Gastroesophageal sphincter (tissue), 4 donors: ENCODE measurements around the gene VPS13D. TPM values are rescaled to one million over a fixed set of nuclear protein-coding genes. Genes with fewer than 3 reads are reported as not detected.

Source experiments
- ATAC-seq: fragments of 150-250 bp; one replicate; pipeline ENCODE4 v1.9.1; 2016; ENCODE audit warnings: mild to moderate bottlenecking, moderate library complexity
- H3K27ac ChIP-seq, 4 donors: fragments of 200-600 bp; sonication (generic) in 3 of 4; 1 replicate in 3 of 4; 2 replicates in 1 of 4; pipeline ENCODE4 v1.5.1; 2016 to 2019
- H3K27me3 ChIP-seq: fragments of 200-600 bp; sonication (generic); one replicate; pipeline ENCODE4 v1.5.1; 2019
- H3K36me3 ChIP-seq, 2 donors: fragments of 200-600 bp; sonication (generic); one replicate each; pipeline ENCODE4 v1.5.1; 2019; ENCODE audit warnings: control low read depth in 1 of 2
- H3K4me1 ChIP-seq, 3 donors: fragments of 200-600 bp; sonication (generic); 1 replicate in 2 of 3; 2 replicates in 1 of 3; pipeline ENCODE4 v1.5.1; 2016 to 2019; ENCODE audit warnings: control low read depth in 2 of 3
- H3K4me3 ChIP-seq, 2 donors: fragments of 200-600 bp; sonication (generic); one replicate each; pipeline ENCODE4 v1.5.1; 2019; ENCODE audit warnings: mild to moderate bottlenecking in 1 of 2, moderate library complexity in 1 of 2
- H3K9me3 ChIP-seq, 3 donors: fragments of 200-600 bp; sonication (generic); one replicate each; pipeline ENCODE4 v1.5.1; 2017 to 2019; ENCODE audit warnings: control low read depth in 2 of 3
- EP300 ChIP-seq: sonication (generic); formaldehyde crosslinking; IDR thresholded peaks from one replicate; pipeline ENCODE4 v1.6.1; 2017; ENCODE audit warnings: antibody characterized with exemption, mild to moderate bottlenecking
- POLR2A ChIP-seq, 2 donors: fragments of 450-650 bp; IDR thresholded peaks; one replicate each; pipeline ENCODE4 v1.6.1; 2017; ENCODE audit warnings: antibody characterized with exemption in 2 of 2, mild to moderate bottlenecking in 2 of 2, moderate library complexity in 1 of 2
- POLR2AphosphoS5 ChIP-seq: sonication (generic); formaldehyde crosslinking; IDR thresholded peaks from one replicate; pipeline ENCODE4 v1.6.1; 2017; ENCODE audit warnings: antibody characterized with exemption
- WGBS, 2 donors: methylation state at CpG; one replicate each; pipeline ENCODE4 v1.1.5; 2018; ENCODE audit warnings: low coverage in 1 of 2; 5-methylcytosine and 5-hydroxymethylcytosine counted together
- total RNA-seq, 4 donors: library from RNA; depleted of rRNA; stranded (reverse); fragments of >200 nt; gene quantifications; one replicate each; pipeline ENCODE4 v1.1.0, GENCODE V29; 2016
- TF ChIP-seq, protein P1 (sequence below), 4 experiments: fragments of 200-600 bp in 2 of 4; fragments of 450-650 bp in 2 of 4; sonication (generic) in 1 of 4; IDR thresholded peaks; one replicate each; pipeline ENCODE4 v1.5.1; 2017 to 2019; ENCODE audit warnings: antibody characterized with exemption in 4 of 4, mild to moderate bottlenecking in 2 of 4, moderate library complexity in 2 of 4

VPS13D gene
- total RNA-seq, 4 donors from 2014 or later, result 62.3 to 95.5 (median 81.5) TPM

DNA sequence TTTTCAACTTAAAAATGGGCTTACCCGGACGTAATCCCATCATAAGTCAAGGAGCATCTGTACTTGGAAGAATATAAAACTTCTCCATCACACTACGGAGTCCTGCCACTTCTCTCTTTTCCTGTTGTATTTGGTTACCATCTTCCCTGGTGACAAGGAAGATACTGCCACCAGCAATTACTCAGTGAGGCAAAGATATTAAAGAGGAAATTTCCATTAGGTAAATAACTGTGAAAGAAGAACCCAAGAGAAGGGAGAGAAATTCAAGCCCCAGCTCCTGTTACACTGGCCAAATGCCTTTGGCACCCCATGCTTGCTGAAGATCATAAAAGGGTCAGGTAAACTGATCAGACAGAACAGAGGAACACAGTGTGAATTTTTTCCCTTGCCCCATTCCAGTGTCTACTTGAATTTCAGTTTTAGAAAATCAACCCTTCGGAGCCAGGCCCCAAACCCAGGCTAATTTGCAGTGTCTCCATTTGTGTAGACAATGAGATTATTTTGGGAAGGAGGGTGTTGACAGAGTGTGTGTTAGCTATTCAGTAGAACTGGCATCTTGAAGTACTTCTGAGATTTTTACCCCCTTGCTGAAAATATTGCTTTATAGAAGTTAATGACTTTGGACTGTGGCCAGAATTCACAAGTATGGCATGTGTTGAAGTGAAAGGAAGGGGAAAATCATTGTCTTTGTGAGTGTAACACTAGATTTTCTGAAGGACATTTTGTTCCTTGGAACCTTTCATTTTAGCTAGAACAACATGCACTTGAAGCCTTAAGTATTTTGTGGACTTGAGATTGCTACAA lies 221.1 kb downstream of the VPS13D start:
- H3K4me3 ChIP-seq, result no peak overlapping the region
- H3K27ac ChIP-seq, result peak overlapping the region; percentile 89 to 98 (median 91)
- peaks cover 69 to 100% (median 82%) of the 10 kb centered on the region in 3 donors for H3K4me1 ChIP-seq
- no peaks in the 10 kb centered on the region for H3K36me3 ChIP-seq
- TF ChIP-seq POLR2AphosphoS5 (peak; percentile 85), EP300 (peak; percentile 61), POLR2A (IDR thresholded peaks at IDR 0.05) (no peak)
- TF ChIP-seq, protein P1, sequence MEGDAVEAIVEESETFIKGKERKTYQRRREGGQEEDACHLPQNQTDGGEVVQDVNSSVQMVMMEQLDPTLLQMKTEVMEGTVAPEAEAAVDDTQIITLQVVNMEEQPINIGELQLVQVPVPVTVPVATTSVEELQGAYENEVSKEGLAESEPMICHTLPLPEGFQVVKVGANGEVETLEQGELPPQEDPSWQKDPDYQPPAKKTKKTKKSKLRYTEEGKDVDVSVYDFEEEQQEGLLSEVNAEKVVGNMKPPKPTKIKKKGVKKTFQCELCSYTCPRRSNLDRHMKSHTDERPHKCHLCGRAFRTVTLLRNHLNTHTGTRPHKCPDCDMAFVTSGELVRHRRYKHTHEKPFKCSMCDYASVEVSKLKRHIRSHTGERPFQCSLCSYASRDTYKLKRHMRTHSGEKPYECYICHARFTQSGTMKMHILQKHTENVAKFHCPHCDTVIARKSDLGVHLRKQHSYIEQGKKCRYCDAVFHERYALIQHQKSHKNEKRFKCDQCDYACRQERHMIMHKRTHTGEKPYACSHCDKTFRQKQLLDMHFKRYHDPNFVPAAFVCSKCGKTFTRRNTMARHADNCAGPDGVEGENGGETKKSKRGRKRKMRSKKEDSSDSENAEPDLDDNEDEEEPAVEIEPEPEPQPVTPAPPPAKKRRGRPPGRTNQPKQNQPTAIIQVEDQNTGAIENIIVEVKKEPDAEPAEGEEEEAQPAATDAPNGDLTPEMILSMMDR (IDR thresholded peaks at IDR 0.05), result no peak
- no peaks in the 10 kb centered on the region for H3K9me3 ChIP-seq
- H3K27me3 ChIP-seq, result no peaks in the 10 kb centered on the region
- WGBS, 2 donors, result 74 to 100% methylated on average over 1 to 4 of the region's 4 CpGs
- no peak for ATAC-seq

DNA sequence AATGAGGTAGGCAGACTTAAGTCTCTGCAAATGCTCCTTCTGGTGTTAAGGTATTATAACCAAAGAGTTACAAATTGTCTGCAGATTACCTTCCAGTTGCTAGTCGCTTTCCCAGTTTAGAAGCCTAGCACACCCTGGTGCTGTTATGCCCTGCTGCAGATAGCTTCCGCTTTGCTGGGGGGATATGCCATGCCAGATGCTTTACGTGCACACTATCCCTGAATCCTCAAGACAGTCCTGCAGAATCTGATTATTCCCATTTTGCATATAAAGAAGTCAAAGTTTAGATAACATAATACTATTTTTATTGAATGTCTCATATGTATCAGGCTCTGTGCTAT lies 221.7 kb downstream of the VPS13D start:
- no peak for ATAC-seq
- peaks cover 69 to 100% (median 82%) of the 10 kb centered on the region in 3 donors for H3K4me1 ChIP-seq
- peak overlapping the region; percentile 89 to 98 (median 91) for H3K27ac ChIP-seq
- no peak for TF ChIP-seq POLR2AphosphoS5
- no peak for TF ChIP-seq POLR2A (IDR thresholded peaks at IDR 0.05)
- TF ChIP-seq, protein P1 (IDR thresholded peaks at IDR 0.05), result no peak
- no peak for TF ChIP-seq EP300
- H3K9me3 ChIP-seq, result no peaks in the 10 kb centered on the region
- no peaks in the 10 kb centered on the region for H3K36me3 ChIP-seq
- WGBS, 2 donors, result 93 to 100% methylated on average over 1 to 2 of the region's 3 CpGs
- H3K4me3 ChIP-seq, result no peak overlapping the region
- H3K27me3 ChIP-seq, result no peaks in the 10 kb centered on the region

DNA sequence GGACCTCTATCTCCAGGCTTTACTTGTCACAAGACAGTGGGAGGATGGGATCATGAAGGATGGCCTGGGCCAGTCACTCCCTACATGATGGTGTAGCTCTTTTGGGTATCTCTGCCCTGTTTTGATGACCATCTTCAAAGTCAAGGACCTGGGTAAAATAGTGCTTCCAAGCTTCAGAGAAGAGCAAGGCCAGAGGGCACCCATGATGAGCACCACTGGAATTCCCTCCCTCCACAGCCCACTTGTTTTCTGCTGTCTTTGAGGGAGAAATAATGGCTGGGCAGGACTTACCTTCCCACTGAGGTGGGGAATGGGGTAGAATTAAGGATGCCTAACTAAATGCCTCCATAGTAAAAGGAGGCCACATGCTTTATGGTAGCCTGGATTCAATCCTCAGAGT lies 222.4 kb downstream of the VPS13D start:
- H3K9me3 ChIP-seq, result no peaks in the 10 kb centered on the region
- TF ChIP-seq POLR2A (IDR thresholded peaks at IDR 0.05), result no peak
- TF ChIP-seq POLR2AphosphoS5, result no peak
- TF ChIP-seq EP300, result no peak
- TF ChIP-seq, protein P1 (IDR thresholded peaks at IDR 0.05), result no peak
- H3K27me3 ChIP-seq, result no peaks in the 10 kb centered on the region
- H3K4me1 ChIP-seq, result peaks cover 70 to 100% (median 82%) of the 10 kb centered on the region in 3 donors
- H3K36me3 ChIP-seq, result no peaks in the 10 kb centered on the region
- ATAC-seq, result no peak
- no peak overlapping the region for H3K4me3 ChIP-seq
- peak overlapping the region; percentile 89 to 98 (median 91) for H3K27ac ChIP-seq

DNA sequence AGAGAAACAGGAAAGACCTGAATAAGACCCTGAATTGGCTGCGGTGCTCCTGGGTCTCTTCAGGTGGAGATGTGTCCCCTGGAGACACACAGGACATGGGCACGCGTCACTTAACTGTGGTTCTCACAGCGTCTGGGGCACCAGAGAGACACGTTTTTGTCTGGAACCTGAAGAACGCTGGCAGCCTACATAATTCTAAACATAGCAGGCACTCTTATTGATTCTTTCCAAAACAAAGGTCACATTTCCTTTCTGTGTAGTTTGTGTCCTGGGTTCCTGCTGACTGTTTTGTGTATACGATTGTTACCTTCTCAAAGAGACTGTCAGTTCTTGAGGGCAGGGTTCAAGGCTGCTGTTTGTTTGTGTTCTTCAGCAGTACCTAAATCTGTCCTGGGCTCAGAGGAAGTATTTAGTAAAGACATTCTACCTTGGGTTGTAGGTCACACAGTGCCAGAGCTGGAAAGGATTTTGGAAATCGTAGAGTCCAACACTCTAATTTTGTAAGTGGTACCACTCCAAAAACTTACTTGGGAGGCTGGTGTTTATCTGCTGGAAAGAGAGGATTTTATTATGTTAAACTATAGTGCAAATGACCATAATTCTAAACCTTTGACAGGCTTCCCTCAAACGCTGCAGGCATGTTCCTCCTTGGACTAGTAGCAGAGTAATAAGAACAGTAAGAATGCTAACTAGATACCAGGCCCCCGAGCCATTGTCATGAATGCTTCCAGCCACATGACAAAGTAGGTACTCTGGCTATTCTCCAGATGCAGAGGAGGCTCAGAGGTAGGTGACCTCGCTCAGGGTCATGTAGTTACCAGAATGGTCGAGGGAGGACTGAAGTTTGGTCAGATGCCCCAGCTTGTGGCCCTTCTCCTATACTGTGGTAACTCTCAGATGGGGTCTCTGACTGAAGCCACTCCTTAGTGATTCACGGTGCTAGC lies 223.8 kb downstream of the VPS13D start:
- Histone ChIP-seq H3K36me3 (no peaks in the 10 kb centered on the region), H3K4me3 (no peak overlapping the region), H3K27me3 (no peaks in the 10 kb centered on the region), H3K9me3 (no peaks in the 10 kb centered on the region), H3K27ac (peak overlapping the region; percentile 89 to 98 (median 91)), H3K4me1 (peaks cover 69 to 100% (median 80%) of the 10 kb centered on the region in 3 donors)
- ATAC-seq, result no peak
- WGBS, 2 donors, result 31 to 44% methylated on average over 12 of the region's 13 CpGs
- no peak for TF ChIP-seq POLR2A (IDR thresholded peaks at IDR 0.05)
- TF ChIP-seq EP300, result no peak
- no peak for TF ChIP-seq POLR2AphosphoS5
- TF ChIP-seq, protein P1 (IDR thresholded peaks at IDR 0.05), result no peak
